ENCODE measurements around the gene MAN1A1. TPM values are rescaled to one million over a fixed set of nuclear protein-coding genes. Genes with fewer than 3 reads are reported as not detected.

Gene MAN1A1
- total RNA-seq, 1 experiment from 2014 or later = 1.3 TPM

- Histone ChIP-seq H3K36me3 (no peaks in the 10 kb centered on the region), H3K4me3 (no peak overlapping the region), H3K9me3 (replicated peaks) (no peaks in the 10 kb centered on the region), H3K27me3 (replicated peaks) (no peaks in the 10 kb centered on the region), H3K27ac (no peak overlapping the region), H3K4me1 (replicated peaks) (no peaks in the 10 kb centered on the region)
- DNase-seq (ENCODE audit: low read depth in 1 of 2, low spot score in 2 of 2) = no peak
Measured at GRCh38 chr6:119255492-119255891, 94.1 kb downstream of the MAN1A1 start.

GRCh38 chr6:119250036-119250435, 99.5 kb downstream of the MAN1A1 start:
- Histone ChIP-seq H3K27me3 (replicated peaks) (no peaks in the 10 kb centered on the region), H3K4me3 (no peak overlapping the region), H3K27ac (no peak overlapping the region), H3K9me3 (replicated peaks) (no peaks in the 10 kb centered on the region), H3K36me3 (no peaks in the 10 kb centered on the region), H3K4me1 (replicated peaks) (no peaks in the 10 kb centered on the region)
- no peak for DNase-seq (ENCODE audit: low read depth in 1 of 2, low spot score in 2 of 2)

- no peaks in the 10 kb centered on the region for H3K36me3 ChIP-seq
- H3K27me3 ChIP-seq (replicated peaks) = no peaks in the 10 kb centered on the region
- no peak overlapping the region for H3K27ac ChIP-seq
- no peak for DNase-seq (ENCODE audit: low read depth in 1 of 2, low spot score in 2 of 2)
- no peak overlapping the region for H3K4me3 ChIP-seq
- no peaks in the 10 kb centered on the region for H3K4me1 ChIP-seq (replicated peaks)
- no peaks in the 10 kb centered on the region for H3K9me3 ChIP-seq (replicated peaks)
Measured at GRCh38 chr6:119249319-119249718, 100.2 kb downstream of the MAN1A1 start.

- DNase-seq (ENCODE audit: low read depth in 1 of 2, low spot score in 2 of 2) = no peak
- Histone ChIP-seq H3K27ac (no peak overlapping the region), H3K4me3 (no peak overlapping the region), H3K9me3 (replicated peaks) (no peaks in the 10 kb centered on the region), H3K4me1 (replicated peaks) (no peaks in the 10 kb centered on the region), H3K36me3 (no peaks in the 10 kb centered on the region), H3K27me3 (replicated peaks) (no peaks in the 10 kb centered on the region)
Measured at GRCh38 chr6:119247504-119247903, 102.1 kb downstream of the MAN1A1 start.

- Histone ChIP-seq H3K4me1 (replicated peaks) (no peaks in the 10 kb centered on the region), H3K36me3 (no peaks in the 10 kb centered on the region), H3K27me3 (replicated peaks) (no peaks in the 10 kb centered on the region), H3K9me3 (replicated peaks) (no peaks in the 10 kb centered on the region), H3K4me3 (no peak overlapping the region), H3K27ac (no peak overlapping the region)
- DNase-seq (ENCODE audit: low read depth in 1 of 2, low spot score in 2 of 2) = no peak
Measured at GRCh38 chr6:119243657-119244056, 105.9 kb downstream of the MAN1A1 start.

GRCh38 chr6:119243037-119243436, 106.5 kb downstream of the MAN1A1 start:
- no peaks in the 10 kb centered on the region for H3K27me3 ChIP-seq (replicated peaks)
- no peak overlapping the region for H3K4me3 ChIP-seq
- H3K27ac ChIP-seq = no peak overlapping the region
- H3K36me3 ChIP-seq = no peaks in the 10 kb centered on the region
- no peaks in the 10 kb centered on the region for H3K4me1 ChIP-seq (replicated peaks)
- H3K9me3 ChIP-seq (replicated peaks) = no peaks in the 10 kb centered on the region
- DNase-seq (ENCODE audit: low read depth in 1 of 2, low spot score in 2 of 2) = no peak

GRCh38 chr6:119241540-119242309, 107.8 kb downstream of the MAN1A1 start:
- H3K27me3 ChIP-seq (replicated peaks) = no peaks in the 10 kb centered on the region
- DNase-seq (ENCODE audit: low read depth in 1 of 2, low spot score in 2 of 2) = no peak

GRCh38 chr6:119241111-119241465, 108.5 kb downstream of the MAN1A1 start:
- no peak for DNase-seq (ENCODE audit: low read depth in 1 of 2, low spot score in 2 of 2)
- H3K4me3 ChIP-seq = no peak overlapping the region
- no peaks in the 10 kb centered on the region for H3K9me3 ChIP-seq (replicated peaks)
- no peak overlapping the region for H3K27ac ChIP-seq
- H3K4me1 ChIP-seq (replicated peaks) = no peaks in the 10 kb centered on the region
- H3K27me3 ChIP-seq (replicated peaks) = no peaks in the 10 kb centered on the region
- no peaks in the 10 kb centered on the region for H3K36me3 ChIP-seq

More at GRCh38 chr6:119241540-119242309, 107.8 kb downstream of the MAN1A1 start:
- H3K4me3 ChIP-seq = no peak overlapping the region
- no peaks in the 10 kb centered on the region for H3K36me3 ChIP-seq
- H3K9me3 ChIP-seq (replicated peaks) = no peaks in the 10 kb centered on the region
- H3K27ac ChIP-seq = no peak overlapping the region
- no peaks in the 10 kb centered on the region for H3K4me1 ChIP-seq (replicated peaks)

GRCh38 chr6:119240257-119241110, 109.1 kb downstream of the MAN1A1 start:
- no peak for DNase-seq (ENCODE audit: low read depth in 1 of 2, low spot score in 2 of 2)
- H3K4me3 ChIP-seq = no peak overlapping the region
- no peaks in the 10 kb centered on the region for H3K27me3 ChIP-seq (replicated peaks)

GRCh38 chr6:119237177-119237715, 112.3 kb downstream of the MAN1A1 start:
- no peak overlapping the region for H3K27ac ChIP-seq
- DNase-seq (ENCODE audit: low read depth in 1 of 2, low spot score in 2 of 2) = no peak
- no peak overlapping the region for H3K4me3 ChIP-seq
- no peaks in the 10 kb centered on the region for H3K9me3 ChIP-seq (replicated peaks)
- no peaks in the 10 kb centered on the region for H3K27me3 ChIP-seq (replicated peaks)
- no peaks in the 10 kb centered on the region for H3K36me3 ChIP-seq
- no peaks in the 10 kb centered on the region for H3K4me1 ChIP-seq (replicated peaks)

More at GRCh38 chr6:119240257-119241110, 109.1 kb downstream of the MAN1A1 start:
- Histone ChIP-seq H3K27ac (no peak overlapping the region), H3K4me1 (replicated peaks) (no peaks in the 10 kb centered on the region), H3K36me3 (no peaks in the 10 kb centered on the region), H3K9me3 (replicated peaks) (no peaks in the 10 kb centered on the region)

GRCh38 chr6:119234941-119235340, 114.6 kb downstream of the MAN1A1 start:
- Histone ChIP-seq H3K36me3 (no peaks in the 10 kb centered on the region), H3K4me1 (replicated peaks) (no peaks in the 10 kb centered on the region), H3K27ac (no peak overlapping the region), H3K4me3 (no peak overlapping the region), H3K9me3 (replicated peaks) (no peaks in the 10 kb centered on the region), H3K27me3 (replicated peaks) (no peaks in the 10 kb centered on the region)
- no peak for DNase-seq (ENCODE audit: low read depth in 1 of 2, low spot score in 2 of 2)

GRCh38 chr6:119234457-119234856, 115.1 kb downstream of the MAN1A1 start:
- Histone ChIP-seq H3K9me3 (replicated peaks) (no peaks in the 10 kb centered on the region), H3K27me3 (replicated peaks) (no peaks in the 10 kb centered on the region), H3K4me3 (no peak overlapping the region), H3K27ac (no peak overlapping the region), H3K4me1 (replicated peaks) (no peaks in the 10 kb centered on the region), H3K36me3 (no peaks in the 10 kb centered on the region)
- DNase-seq (ENCODE audit: low read depth in 1 of 2, low spot score in 2 of 2) = no peak

GRCh38 chr6:119233312-119233984, 116.1 kb downstream of the MAN1A1 start:
- Histone ChIP-seq H3K9me3 (replicated peaks) (no peaks in the 10 kb centered on the region), H3K4me1 (replicated peaks) (no peaks in the 10 kb centered on the region), H3K27ac (no peak overlapping the region), H3K4me3 (no peak overlapping the region), H3K27me3 (replicated peaks) (no peaks in the 10 kb centered on the region), H3K36me3 (no peaks in the 10 kb centered on the region)
- DNase-seq (ENCODE audit: low read depth in 1 of 2, low spot score in 2 of 2) = no peak
